HepG2 (cell line): Measurements from ENCODE around the gene CCDC183. TPM values are rescaled to one million over a fixed set of nuclear protein-coding genes. Genes with fewer than 3 reads are reported as not detected.

Source experiments
- ATAC-seq: fragments of 200-7000 bp; cut with Tn5 transposase; 3 replicates; pipeline ENCODE4 v1.9.1; 2020; ENCODE audit warnings: mild to moderate bottlenecking, moderate library complexity
- BruUV-seq: library from RNA; stranded (reverse); fragments of 400-500 nt; replicated peaks from 2 replicates; lab custom pipeline; 2021; lab: Mats Ljungman, UMichigan
- CTCF ChIA-PET: fragments of 300-600 bp; formaldehyde crosslinking; extraction: SDS; loops from one replicate; lab custom pipeline; 2021; ENCODE audit warnings: low total read pairs, inconsistent platforms, low intra/inter-chr PET ratio; lab: Yijun Ruan, JAX
- POLR2A ChIA-PET: fragments of 350-600 bp; sonication (Branson Sonifier 250); formaldehyde crosslinking; loops from one replicate; lab custom pipeline; 2020; ENCODE audit warnings: antibody characterized with exemption, inconsistent platforms; lab: Yijun Ruan, JAX
- DNase-seq: peaks from one replicate; pipeline ENCODE4 v3.0.0-alpha.2; 2015; ENCODE audit warnings: low spot score
- FAIRE-seq: peaks from 3 replicates; lab custom pipeline; 2011; peaks lifted over from hg19 to GRCh38; lab: Jason Lieb, UNC
- H2AFZ ChIP-seq: one replicate; pipeline ENCODE4 v1.6.1; 2011; ENCODE audit warnings: low read length, inconsistent platforms
- H3K27ac ChIP-seq: fragments of 300-600 bp; 3 replicates; pipeline ENCODE4 v1.8.0; 2011; ENCODE audit warnings: mixed run types, mild to moderate bottlenecking, mixed read lengths, low read length, inconsistent platforms; ENCODE audit not compliant: insufficient read depth; ENCODE audit errors: extremely low read length
- H3K27me3 ChIP-seq, 2 experiments: fragments of 200-600 bp in 1 of 2; 2 replicates in 1 of 2; 3 replicates in 1 of 2; pipeline versions ENCODE4 v1.6.0 to v1.8.0; 2011; ENCODE audit warnings: low read length in 2 of 2, mild to moderate bottlenecking in 2 of 2, moderate library complexity in 2 of 2, inconsistent platforms in 1 of 2; ENCODE audit not compliant: insufficient read depth in 2 of 2, control insufficient read depth in 1 of 2
- H3K36me3 ChIP-seq, 2 experiments: fragments of 200-600 bp in 1 of 2; replicated peaks in 1 of 2; 2 replicates in 1 of 2; 3 replicates in 1 of 2; pipeline versions ENCODE4 v1.5.1 to v1.8.0; 2011; ENCODE audit warnings: low read length in 2 of 2, inconsistent platforms in 1 of 2; ENCODE audit not compliant: insufficient read depth in 2 of 2, control insufficient read depth in 1 of 2
- H3K4me1 ChIP-seq: 2 replicates; pipeline ENCODE4 v1.5.1; 2012; ENCODE audit warnings: low read length, inconsistent platforms; ENCODE audit not compliant: insufficient read depth
- H3K4me2 ChIP-seq: 2 replicates; pipeline ENCODE4 v1.6.0; 2011; ENCODE audit warnings: low read depth, low read length, inconsistent platforms
- H3K4me3 ChIP-seq, 3 experiments: fragments of 200-600 bp in 1 of 3; sonication (generic), shearing (Covaris generic) in 1 of 3; replicated peaks in 1 of 3; 2 replicates each; pipeline ENCODE4 v1.5.1; 2011 to 2016; ENCODE audit warnings: low read length in 3 of 3, inconsistent platforms in 2 of 3, low read depth in 2 of 3, mild to moderate bottlenecking in 2 of 3, control low read depth in 1 of 3, mixed read lengths in 1 of 3; ENCODE audit not compliant: insufficient read depth in 1 of 3
- H3K79me2 ChIP-seq: one replicate; pipeline ENCODE4 v1.6.1; 2011; ENCODE audit warnings: low read length, inconsistent platforms; ENCODE audit not compliant: insufficient read depth
- H3K9ac ChIP-seq: 2 replicates; pipeline ENCODE4 v1.6.0; 2011; ENCODE audit warnings: mild to moderate bottlenecking, low read depth, low read length, inconsistent platforms; ENCODE audit not compliant: insufficient read depth
- H3K9me3 ChIP-seq: 2 replicates; pipeline ENCODE4 v1.5.1; 2012; ENCODE audit warnings: mild to moderate bottlenecking, low read length
- H4K20me1 ChIP-seq: 2 replicates; pipeline ENCODE4 v1.6.0; 2011; ENCODE audit warnings: inconsistent platforms, mild to moderate bottlenecking, low read length, moderate library complexity; ENCODE audit not compliant: insufficient read depth
- ARHGAP35 ChIP-seq: sonication (generic); formaldehyde crosslinking; IDR thresholded peaks from 2 replicates; pipeline ENCODE4 v1.9.0; 2022; ENCODE audit warnings: mild to moderate bottlenecking, inconsistent platforms, moderate library complexity, missing genetic modification reagents, borderline replicate concordance
- CAMTA2 ChIP-seq: sonication (generic); formaldehyde crosslinking; IDR thresholded peaks from 2 replicates; pipeline ENCODE4 v1.4.0; 2020; ENCODE audit warnings: mild to moderate bottlenecking, missing genetic modification reagents, borderline replicate concordance
- HNF4G ChIP-seq, 2 experiments: sonication (generic) in 1 of 2; formaldehyde crosslinking in 1 of 2; IDR thresholded peaks; 2 replicates each; pipeline versions ENCODE4 v1.4.0 to v1.6.1; 2011 to 2020; ENCODE audit warnings: borderline replicate concordance in 2 of 2, low read depth in 2 of 2, mild to moderate bottlenecking in 2 of 2, low read length in 1 of 2, missing genetic modification reagents in 1 of 2, moderate library complexity in 1 of 2
- SIN3A ChIP-seq: IDR thresholded peaks from 2 replicates; pipeline ENCODE4 v1.6.1; 2011; ENCODE audit warnings: low read depth, mild to moderate bottlenecking, control low read depth, low read length, borderline replicate concordance
- SP1 ChIP-seq, 2 experiments: fragments of 450-650 bp in 1 of 2; sonication (generic) in 1 of 2; formaldehyde crosslinking in 1 of 2; IDR thresholded peaks; 2 replicates each; pipeline versions ENCODE4 v1.4.0 to v1.6.1; 2016 to 2020; ENCODE audit warnings: missing genetic modification reagents in 1 of 2
- SRSF4 ChIP-seq: fragments of 200-400 bp; formaldehyde crosslinking; IDR thresholded peaks from one replicate; pipeline ENCODE4 v1.6.1; 2018; ENCODE audit warnings: mild to moderate bottlenecking, low read depth, low read length, moderate library complexity; ENCODE audit not compliant: poor library complexity, severe bottlenecking
- SYNCRIP ChIP-seq: fragments of 200-400 bp; formaldehyde crosslinking; IDR thresholded peaks from 2 replicates; pipeline ENCODE4 v1.6.1; 2018; ENCODE audit warnings: mild to moderate bottlenecking, low read depth, low read length; ENCODE audit not compliant: insufficient read depth
- XRCC5 ChIP-seq: fragments of 200-400 bp; formaldehyde crosslinking; optimal IDR thresholded peaks from 2 replicates; pipeline ENCODE3; 2017; ENCODE audit warnings: mild to moderate bottlenecking, low read length
- ZKSCAN5 ChIP-seq: sonication (generic); formaldehyde crosslinking; IDR thresholded peaks from 2 replicates; pipeline ENCODE4 v1.5.1; 2020; ENCODE audit warnings: mild to moderate bottlenecking, missing genetic modification reagents
- ZNF333 ChIP-seq: sonication (generic); formaldehyde crosslinking; IDR thresholded peaks from 2 replicates; pipeline ENCODE4 v1.4.0; 2020; ENCODE audit warnings: mild to moderate bottlenecking, missing genetic modification reagents, borderline replicate concordance
- ZNF563 ChIP-seq: sonication (generic); formaldehyde crosslinking; IDR thresholded peaks from 2 replicates; pipeline ENCODE4 v1.8.0; 2022; ENCODE audit warnings: mild to moderate bottlenecking, moderate library complexity, missing genetic modification reagents
- ZNF709 ChIP-seq: sonication (generic); formaldehyde crosslinking; IDR thresholded peaks from 2 replicates; pipeline ENCODE4 v1.5.0; 2020; ENCODE audit warnings: mild to moderate bottlenecking, missing genetic modification reagents
- ZNF776 ChIP-seq: sonication (generic); formaldehyde crosslinking; IDR thresholded peaks from 2 replicates; pipeline ENCODE4 v1.4.0; 2020; ENCODE audit warnings: mild to moderate bottlenecking, missing genetic modification reagents
- ZNF850 ChIP-seq: sonication (generic); formaldehyde crosslinking; conservative IDR thresholded peaks from 2 replicates; pipeline ENCODE4 v1.9.0; 2021; ENCODE audit warnings: mild to moderate bottlenecking, missing genetic modification reagents
- WGBS: methylation state at CpG from one replicate; pipeline ENCODE4 v1.1.6; 2017; ENCODE audit warnings: low lambda C conversion rate; 5-methylcytosine and 5-hydroxymethylcytosine counted together
- in situ Hi-C: cut with HindIII; loops from 2 replicates; pipeline ENCODE4 v1.10.0; 2017; ENCODE audit warnings: low pct_unique_long_range_greater_than_20kb; ENCODE audit not compliant: extremely low pct_ligation_motif_present
- intact Hi-C: fragments of 100-400 bp; cut with micrococcal nuclease; formaldehyde crosslinking; loops from one replicate; pipeline ENCODE4 v1.10.0; 2022; ENCODE audit not compliant: unreplicated experiment
- polyA plus RNA-seq, 8 experiments: library from polyadenylated mRNA; depleted of rRNA in 3 of 8; stranded (reverse) in 7 of 8; unstranded in 1 of 8; fragments of >200 nt; fragmentation: Illumina TruSeq in 4 of 8; extraction: Trizol in 4 of 8; gene quantifications; 2 replicates each; pipeline versions ENCODE4 v1.2.1 to v1.2.3, GENCODE V29; 2011 to 2016; ENCODE audit warnings: low read depth in 4 of 8, missing spikeins in 1 of 8, mixed read lengths in 1 of 8; ENCODE audit not compliant: insufficient read depth in 1 of 8
- total RNA-seq, 5 experiments: library from RNA; depleted of rRNA; stranded (reverse); fragments of >200 nt; fragmentation: Illumina TruSeq; extraction: Trizol; gene quantifications; 2 replicates each; pipeline ENCODE4 v1.2.3, GENCODE V29; 2016; ENCODE audit warnings: low read depth in 1 of 5
- TF ChIP-seq, protein P1 (sequence below): sonication (generic); formaldehyde crosslinking; IDR thresholded peaks from 2 replicates; pipeline ENCODE4 v1.4.0; 2020; ENCODE audit warnings: mild to moderate bottlenecking, low read depth, missing genetic modification reagents
- TF ChIP-seq, protein P2 (sequence below): sonication (generic); formaldehyde crosslinking; IDR thresholded peaks from 2 replicates; pipeline ENCODE4 v1.4.0; 2020; ENCODE audit warnings: mild to moderate bottlenecking, missing genetic modification reagents, borderline replicate concordance
- TF ChIP-seq, protein P3 (sequence below): sonication (generic); formaldehyde crosslinking; IDR thresholded peaks from 2 replicates; pipeline ENCODE4 v1.5.1; 2020; ENCODE audit warnings: missing genetic modification reagents, mild to moderate bottlenecking, borderline replicate concordance
- TF ChIP-seq, protein P4 (sequence below): sonication (generic); formaldehyde crosslinking; IDR thresholded peaks from 2 replicates; pipeline ENCODE4 v1.5.1; 2020; ENCODE audit warnings: missing genetic modification reagents, mild to moderate bottlenecking, borderline replicate concordance

CCDC183 gene
- total and polyA plus RNA-seq, 2 of the 13 experiments (the other 11 are each of a cell fraction or from before 2014, with no cell fraction given): 5.0 to 66.4 TPM

DNA sequence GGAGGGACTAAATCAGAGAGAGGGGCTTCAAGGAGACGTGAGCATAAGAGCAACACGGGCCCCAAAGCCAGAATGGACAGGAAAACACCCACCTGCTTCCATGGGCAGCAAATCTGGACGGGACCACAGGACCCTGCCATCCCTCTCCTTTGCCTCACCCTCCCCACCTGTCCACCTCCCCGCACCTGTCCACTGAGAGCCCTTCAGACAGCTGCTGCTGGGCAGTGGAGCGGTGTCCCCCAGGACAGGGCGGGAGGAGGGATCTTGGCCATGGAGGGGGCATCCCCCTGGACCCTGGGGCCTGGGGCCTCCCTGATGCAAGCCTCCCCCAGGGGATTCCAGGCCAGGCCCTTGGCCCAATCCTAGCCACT, 2.6 kb downstream of the CCDC183 start:
- POLR2A ChIA-PET: interaction anchor here (0.7 to 2.8 kb wide), 5 partner anchors 8 to 255 kb away, joined by 3 to 35 read pairs (median 8); partner anchors contain the start of genes CLIC3, ENTPD2, RABL6 and TMEM141
- H3K27ac ChIP-seq: peak overlapping the region; percentile 84
- TF ChIP-seq XRCC5: no peak
- TF ChIP-seq, protein P1, sequence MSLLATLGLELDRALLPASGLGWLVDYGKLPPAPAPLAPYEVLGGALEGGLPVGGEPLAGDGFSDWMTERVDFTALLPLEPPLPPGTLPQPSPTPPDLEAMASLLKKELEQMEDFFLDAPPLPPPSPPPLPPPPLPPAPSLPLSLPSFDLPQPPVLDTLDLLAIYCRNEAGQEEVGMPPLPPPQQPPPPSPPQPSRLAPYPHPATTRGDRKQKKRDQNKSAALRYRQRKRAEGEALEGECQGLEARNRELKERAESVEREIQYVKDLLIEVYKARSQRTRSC (CRISPR knock-in tag): peak; percentile 34; the same call in 1 of the 2 replicates
- TF ChIP-seq, protein P2, sequence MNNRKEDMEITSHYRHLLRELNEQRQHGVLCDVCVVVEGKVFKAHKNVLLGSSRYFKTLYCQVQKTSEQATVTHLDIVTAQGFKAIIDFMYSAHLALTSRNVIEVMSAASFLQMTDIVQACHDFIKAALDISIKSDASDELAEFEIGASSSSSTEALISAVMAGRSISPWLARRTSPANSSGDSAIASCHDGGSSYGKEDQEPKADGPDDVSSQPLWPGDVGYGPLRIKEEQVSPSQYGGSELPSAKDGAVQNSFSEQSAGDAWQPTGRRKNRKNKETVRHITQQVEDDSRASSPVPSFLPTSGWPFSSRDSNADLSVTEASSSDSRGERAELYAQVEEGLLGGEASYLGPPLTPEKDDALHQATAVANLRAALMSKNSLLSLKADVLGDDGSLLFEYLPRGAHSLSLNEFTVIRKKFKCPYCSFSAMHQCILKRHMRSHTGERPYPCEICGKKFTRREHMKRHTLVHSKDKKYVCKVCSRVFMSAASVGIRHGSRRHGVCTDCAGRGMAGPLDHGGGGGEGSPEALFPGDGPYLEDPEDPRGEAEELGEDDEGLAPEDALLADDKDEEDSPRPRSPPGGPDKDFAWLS (CRISPR knock-in tag): 0 out of 2 replicates have a peak, but pooled peaks have one; percentile 7
- TF ChIP-seq ZKSCAN5 (CRISPR knock-in tag): peak; percentile 9; the same call in 1 of the 2 replicates
- TF ChIP-seq ZNF333 (CRISPR knock-in tag): peak; percentile 37; the same call in 1 of the 2 replicates
- no peak for TF ChIP-seq SRSF4
- 0 out of 2 replicates have a peak, but pooled peaks have one; percentile 12 for TF ChIP-seq ARHGAP35 (CRISPR knock-in tag)
- TF ChIP-seq SP1 (IDR thresholded peaks at IDR 0.05): no peak
- no peak for TF ChIP-seq SP1 (CRISPR knock-in tag; IDR thresholded peaks at IDR 0.05)
- TF ChIP-seq SYNCRIP: no peak
- TF ChIP-seq CAMTA2: peak; percentile 31; the same call in 1 of the 2 replicates
- TF ChIP-seq, protein P3, sequence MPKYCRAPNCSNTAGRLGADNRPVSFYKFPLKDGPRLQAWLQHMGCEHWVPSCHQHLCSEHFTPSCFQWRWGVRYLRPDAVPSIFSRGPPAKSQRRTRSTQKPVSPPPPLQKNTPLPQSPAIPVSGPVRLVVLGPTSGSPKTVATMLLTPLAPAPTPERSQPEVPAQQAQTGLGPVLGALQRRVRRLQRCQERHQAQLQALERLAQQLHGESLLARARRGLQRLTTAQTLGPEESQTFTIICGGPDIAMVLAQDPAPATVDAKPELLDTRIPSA: 0 out of 2 replicates have a peak, but pooled peaks have one; percentile 8
- TF ChIP-seq, protein P4, sequence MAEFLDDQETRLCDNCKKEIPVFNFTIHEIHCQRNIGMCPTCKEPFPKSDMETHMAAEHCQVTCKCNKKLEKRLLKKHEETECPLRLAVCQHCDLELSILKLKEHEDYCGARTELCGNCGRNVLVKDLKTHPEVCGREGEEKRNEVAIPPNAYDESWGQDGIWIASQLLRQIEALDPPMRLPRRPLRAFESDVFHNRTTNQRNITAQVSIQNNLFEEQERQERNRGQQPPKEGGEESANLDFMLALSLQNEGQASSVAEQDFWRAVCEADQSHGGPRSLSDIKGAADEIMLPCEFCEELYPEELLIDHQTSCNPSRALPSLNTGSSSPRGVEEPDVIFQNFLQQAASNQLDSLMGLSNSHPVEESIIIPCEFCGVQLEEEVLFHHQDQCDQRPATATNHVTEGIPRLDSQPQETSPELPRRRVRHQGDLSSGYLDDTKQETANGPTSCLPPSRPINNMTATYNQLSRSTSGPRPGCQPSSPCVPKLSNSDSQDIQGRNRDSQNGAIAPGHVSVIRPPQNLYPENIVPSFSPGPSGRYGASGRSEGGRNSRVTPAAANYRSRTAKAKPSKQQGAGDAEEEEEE (CRISPR knock-in tag): peak; percentile 65; the same call in 1 of the 2 replicates
- peak; percentile 72 for TF ChIP-seq ZNF709 (CRISPR knock-in tag)
- TF ChIP-seq SIN3A: peak; percentile 29; the same call in 1 of the 2 replicates
- TF ChIP-seq ZNF563 (CRISPR knock-in tag): no peak; the same call in 1 of the 2 replicates
- TF ChIP-seq HNF4G (IDR thresholded peaks at IDR 0.05; ENCODE audit: borderline replicate concordance, low read depth, low read length): no peak
- 0 out of 2 replicates have a peak, but pooled peaks have one; percentile 2 for TF ChIP-seq HNF4G (CRISPR knock-in tag; IDR thresholded peaks at IDR 0.05; ENCODE audit: borderline replicate concordance, low read depth)
- peak; percentile 11; the same call in 1 of the 2 replicates for TF ChIP-seq ZNF850 (CRISPR knock-in tag)
- peak; percentile 46; the same call in 1 of the 2 replicates for TF ChIP-seq ZNF776 (CRISPR knock-in tag)

More for the DNA sequence above, 2.6 kb downstream of the CCDC183 start:
- no peak overlapping the region for H2AFZ ChIP-seq
- H3K4me1 ChIP-seq: peaks cover 75% of the 10 kb centered on the region
- WGBS: 5% methylated on average over 4 of the region's 6 CpGs
- H3K9me3 ChIP-seq: no peaks in the 10 kb centered on the region
- peaks cover 0 to 1% of the 10 kb centered on the region in 2 experiments; a peak in 1 of 5 replicates for H3K36me3 ChIP-seq
- H3K9ac ChIP-seq: peak overlapping the region; percentile 70
- H4K20me1 ChIP-seq: no peaks in the 10 kb centered on the region; the same call in none of the 2 replicates
- no peak for DNase-seq
- ATAC-seq: peak; percentile 3
- in situ Hi-C loops: no loop called here
- no TSS peak for BruUV-seq
- peaks cover 35% of the 10 kb centered on the region for H3K79me2 ChIP-seq
- peak overlapping the region; percentile 57 to 85 (median 75); a peak in 5 of 6 replicates for H3K4me3 ChIP-seq
- H3K4me2 ChIP-seq: peak overlapping the region; percentile 90
- no peaks in the 10 kb centered on the region for H3K27me3 ChIP-seq
- intact Hi-C loops: no loop called here
- FAIRE-seq: no peak
- CTCF ChIA-PET: no interaction called here
